Neural cell (in vitro differentiated cells): Measurements from ENCODE around the gene IP6K3.

Experiments
- CTCF ChIP-seq: fragments of 450-650 bp; IDR thresholded peaks from 2 replicates; pipeline ENCODE4 v1.5.1; 2014; ENCODE audit warnings: antibody characterized with exemption, mild to moderate bottlenecking, moderate library complexity; ENCODE audit not compliant: poor library complexity, severe bottlenecking
- EZH2 ChIP-seq: fragments of 200-600, 300-800 bp; shearing (Covaris generic), sonication (generic); IDR thresholded peaks from 2 replicates; pipeline ENCODE4 v1.6.1; 2014; ENCODE audit warnings: antibody characterized with exemption, low read length, borderline replicate concordance, mild to moderate bottlenecking; ENCODE audit not compliant: insufficient read depth, poor library complexity, severe bottlenecking
- POLR2AphosphoS5 ChIP-seq: IDR thresholded peaks from 2 replicates; pipeline ENCODE4 v1.6.1; 2012
- TAF1 ChIP-seq: IDR thresholded peaks from 2 replicates; pipeline ENCODE4 v1.6.1; 2012; ENCODE audit warnings: low read depth

DNA sequence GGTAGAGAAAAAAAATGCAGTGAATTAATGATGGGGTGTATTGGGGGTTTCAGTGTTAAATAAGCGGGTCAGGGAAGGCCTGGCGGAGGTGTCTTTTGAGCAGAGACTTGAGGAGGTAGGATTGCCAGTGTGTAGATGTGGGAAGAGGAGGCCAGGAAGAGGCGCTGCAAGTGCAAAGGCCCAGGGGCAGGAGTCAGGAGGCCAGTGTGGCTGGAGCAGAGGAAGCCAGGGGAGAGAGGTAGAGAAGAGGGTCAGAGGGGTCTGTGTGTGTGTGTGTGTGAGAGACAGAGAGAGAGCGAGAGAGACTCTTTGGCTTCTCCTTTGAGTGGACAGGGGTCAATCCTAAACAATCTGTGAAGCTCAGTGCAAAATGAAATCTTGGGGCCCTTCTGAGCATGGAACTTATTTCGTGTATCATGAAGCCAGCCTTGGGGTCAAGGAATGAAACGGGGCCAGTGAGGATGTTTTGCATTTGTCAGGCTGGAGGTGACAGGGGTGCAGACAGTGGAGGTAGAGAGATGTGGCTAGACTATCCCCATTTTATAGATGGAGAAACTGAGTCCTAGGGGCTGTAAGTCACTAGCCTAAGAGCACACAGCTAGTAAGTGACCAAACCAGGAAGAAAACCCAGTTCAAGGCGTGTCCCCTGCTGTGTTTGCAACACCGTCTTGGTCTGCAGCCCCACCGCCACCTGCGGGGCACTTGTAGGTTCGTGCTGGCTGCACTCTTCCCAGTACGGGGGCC, 9.7 kb upstream of the IP6K3 start:
- TF ChIP-seq CTCF (no peak), POLR2AphosphoS5 (no peak), TAF1 (no peak), EZH2 (no peak)
